Kidney (tissue), 22 donors: Measurements from ENCODE around the gene TBXT. TPM values are rescaled to one million over a fixed set of nuclear protein-coding genes. Genes with fewer than 3 reads are reported as not detected.

Experiments
- DNase-seq, 5 donors: peaks; one replicate each; pipeline ENCODE4 v3.0.0-alpha.2; 2013 to 2020
- FAIRE-seq: peaks from 2 replicates; lab custom pipeline; 2012; peaks lifted over from hg19 to GRCh38; lab: Jason Lieb, UNC
- H3K27ac ChIP-seq, 2 donors: one replicate each; pipeline ENCODE4 v1.7.0; 2013; ENCODE audit warnings: low read depth in 2 of 2, low read length in 2 of 2, inconsistent platforms in 1 of 2
- H3K27me3 ChIP-seq: one replicate; pipeline ENCODE4 v1.7.1; 2013; ENCODE audit warnings: low read length, inconsistent platforms; ENCODE audit not compliant: control insufficient read depth, insufficient read depth
- H3K36me3 ChIP-seq, 3 donors: one replicate each; pipeline versions ENCODE4 v1.7.0 to v1.7.1; 2013; ENCODE audit warnings: low read length in 3 of 3, control low read depth in 1 of 3, inconsistent platforms in 1 of 3; ENCODE audit not compliant: insufficient read depth in 3 of 3, control insufficient read depth in 2 of 3
- H3K4me1 ChIP-seq, 3 donors: one replicate each; pipeline versions ENCODE4 v1.7.0 to v1.7.1; 2013; ENCODE audit warnings: low read length in 3 of 3, inconsistent platforms in 1 of 3, low read depth in 1 of 3; ENCODE audit not compliant: control insufficient read depth in 2 of 3, insufficient read depth in 2 of 3
- H3K4me3 ChIP-seq, 3 donors: one replicate each; pipeline versions ENCODE4 v1.7.0 to v1.8.1; 2013; ENCODE audit warnings: low read length in 3 of 3, control low read depth in 1 of 3, inconsistent platforms in 1 of 3
- H3K9ac ChIP-seq, 3 donors: one replicate each; pipeline versions ENCODE4 v1.7.0 to v1.7.1; 2013; ENCODE audit warnings: low read length in 3 of 3, control low read depth in 1 of 3, inconsistent platforms in 1 of 3
- H3K9me3 ChIP-seq, 3 donors: one replicate each; pipeline versions ENCODE4 v1.7.0 to v1.7.1; 2013; ENCODE audit warnings: low read length in 3 of 3, control low read depth in 1 of 3, inconsistent platforms in 1 of 3; ENCODE audit not compliant: control insufficient read depth in 2 of 3, insufficient read depth in 1 of 3
- intact Hi-C: fragments of 100-400 bp; cut with DNase I; formaldehyde crosslinking; loops from one replicate; pipeline ENCODE4 v1.11.1; 2022
- long read RNA-seq, 10 donors: library from polyadenylated mRNA in 1 of 10; unstranded in 1 of 10; transcript quantifications; one replicate each; pipeline ENCODE4 v2.0.0 and lab custom pipeline, GENCODE V29; 2021 to 2026
- polyA plus RNA-seq: library from polyadenylated mRNA; stranded (reverse); fragments of 350-450 nt; fragmentation: Illumina TruSeq; extraction: RNeasy Lipid Tissue Mini Kit (QIAGEN cat#74804); gene quantifications from one replicate; pipeline ENCODE4 v1.2.3, GENCODE V29; 2014; ENCODE audit warnings: low read depth, low replicate concordance; ENCODE audit not compliant: insufficient read depth
- total RNA-seq: library from RNA; stranded (reverse); fragmentation: NEBNext Ultra II Directional; extraction: Animal tissue kit (Norgen Biotek cat#: 25700); gene quantifications from one replicate; pipeline ENCODE4 v1.2.1, GENCODE V29; 2021
- TF ChIP-seq, protein P1 (sequence below): IDR thresholded peaks from 3 replicates; pipeline ENCODE4 v1.5.1; 2012; ENCODE audit warnings: mild to moderate bottlenecking, moderate library complexity, borderline replicate concordance; ENCODE audit not compliant: insufficient read depth; ENCODE audit errors: extremely low read depth
- donor health status: control.
- donor health status: control.
- donor health status: control.
- donor health status: control.
- donor health status: control.
- donor health status: DM: yes; HTN: yes; CAD: no.
- donor health status: Normal renal cell carcinoma (clear cell type).

TBXT gene, protein sequence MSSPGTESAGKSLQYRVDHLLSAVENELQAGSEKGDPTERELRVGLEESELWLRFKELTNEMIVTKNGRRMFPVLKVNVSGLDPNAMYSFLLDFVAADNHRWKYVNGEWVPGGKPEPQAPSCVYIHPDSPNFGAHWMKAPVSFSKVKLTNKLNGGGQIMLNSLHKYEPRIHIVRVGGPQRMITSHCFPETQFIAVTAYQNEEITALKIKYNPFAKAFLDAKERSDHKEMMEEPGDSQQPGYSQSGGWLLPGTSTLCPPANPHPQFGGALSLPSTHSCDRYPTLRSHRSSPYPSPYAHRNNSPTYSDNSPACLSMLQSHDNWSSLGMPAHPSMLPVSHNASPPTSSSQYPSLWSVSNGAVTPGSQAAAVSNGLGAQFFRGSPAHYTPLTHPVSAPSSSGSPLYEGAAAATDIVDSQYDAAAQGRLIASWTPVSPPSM
- total RNA-seq (not detected), polyA plus RNA-seq (not detected)
- long read RNA-seq, donor 1 = 0 reads
- long read RNA-seq, donor 2 = 0 reads
- long read RNA-seq, donor 3 = 0 reads
- long read RNA-seq, donor 4 = 0 reads
- long read RNA-seq, donor 5 = 0 reads
- long read RNA-seq, donor 6 = 0 reads
- long read RNA-seq, donor 7 = 0 reads
- long read RNA-seq, donor 8 = 0 reads
- long read RNA-seq, donor 9 = 0 reads
- long read RNA-seq, donor 10 = 0 reads

GRCh38 chr6:166167801-166168615 lies at the start of gene TBXT:
Gene TBXT, minus strand, starts transcription at chr6:166167851. Its CDS starts 260 bp downstream, at chr6:166167591.
- H3K27ac ChIP-seq = no peak within 1 kb of the TSS
- TF ChIP-seq, protein P1, sequence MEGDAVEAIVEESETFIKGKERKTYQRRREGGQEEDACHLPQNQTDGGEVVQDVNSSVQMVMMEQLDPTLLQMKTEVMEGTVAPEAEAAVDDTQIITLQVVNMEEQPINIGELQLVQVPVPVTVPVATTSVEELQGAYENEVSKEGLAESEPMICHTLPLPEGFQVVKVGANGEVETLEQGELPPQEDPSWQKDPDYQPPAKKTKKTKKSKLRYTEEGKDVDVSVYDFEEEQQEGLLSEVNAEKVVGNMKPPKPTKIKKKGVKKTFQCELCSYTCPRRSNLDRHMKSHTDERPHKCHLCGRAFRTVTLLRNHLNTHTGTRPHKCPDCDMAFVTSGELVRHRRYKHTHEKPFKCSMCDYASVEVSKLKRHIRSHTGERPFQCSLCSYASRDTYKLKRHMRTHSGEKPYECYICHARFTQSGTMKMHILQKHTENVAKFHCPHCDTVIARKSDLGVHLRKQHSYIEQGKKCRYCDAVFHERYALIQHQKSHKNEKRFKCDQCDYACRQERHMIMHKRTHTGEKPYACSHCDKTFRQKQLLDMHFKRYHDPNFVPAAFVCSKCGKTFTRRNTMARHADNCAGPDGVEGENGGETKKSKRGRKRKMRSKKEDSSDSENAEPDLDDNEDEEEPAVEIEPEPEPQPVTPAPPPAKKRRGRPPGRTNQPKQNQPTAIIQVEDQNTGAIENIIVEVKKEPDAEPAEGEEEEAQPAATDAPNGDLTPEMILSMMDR = no peak
- peaks cover 0 to 3% (median 0%) of the 10 kb centered on the region in 3 donors for H3K4me1 ChIP-seq
- peak within 1 kb of the TSS in 1 of 3 donors; percentile 35 for H3K4me3 ChIP-seq
- H3K9ac ChIP-seq = no peak within 1 kb of the TSS
- H3K9me3 ChIP-seq = no peaks in the 10 kb centered on the region
- H3K36me3 ChIP-seq = no peaks in the 10 kb centered on the region
- DNase-seq = peak in 2 of 5 donors; percentile 29 to 51
- FAIRE-seq = no peak
- peaks cover 65% of the 10 kb centered on the region for H3K27me3 ChIP-seq
- intact Hi-C loops = no loop called here

DNA sequence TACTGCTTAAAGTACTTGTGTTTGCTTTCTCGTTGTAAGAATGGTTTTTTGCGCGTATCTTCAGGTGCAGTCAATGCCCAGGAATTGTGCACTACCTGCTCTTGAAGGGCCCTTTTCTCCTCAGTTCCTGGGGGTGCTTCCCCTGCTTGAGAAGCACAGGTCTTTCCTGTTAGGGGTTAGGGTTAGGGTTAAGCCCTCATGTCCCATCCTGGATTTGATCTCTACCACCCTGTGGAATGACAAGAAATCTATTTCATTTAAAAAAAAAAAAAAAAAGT lies 39.6 kb upstream of the TBXT start:
- H3K27ac ChIP-seq = no peak overlapping the region
- intact Hi-C loops = no loop called here
- no peak for FAIRE-seq
- no peaks in the 10 kb centered on the region for H3K4me1 ChIP-seq
- H3K27me3 ChIP-seq = no peaks in the 10 kb centered on the region
- H3K9me3 ChIP-seq = peaks cover 0 to 2% (median 0%) of the 10 kb centered on the region in 3 donors
- no peaks in the 10 kb centered on the region for H3K36me3 ChIP-seq
- DNase-seq = no peak
- TF ChIP-seq, protein P1 = no peak
- no peak overlapping the region for H3K4me3 ChIP-seq
- H3K9ac ChIP-seq = no peak overlapping the region

DNA sequence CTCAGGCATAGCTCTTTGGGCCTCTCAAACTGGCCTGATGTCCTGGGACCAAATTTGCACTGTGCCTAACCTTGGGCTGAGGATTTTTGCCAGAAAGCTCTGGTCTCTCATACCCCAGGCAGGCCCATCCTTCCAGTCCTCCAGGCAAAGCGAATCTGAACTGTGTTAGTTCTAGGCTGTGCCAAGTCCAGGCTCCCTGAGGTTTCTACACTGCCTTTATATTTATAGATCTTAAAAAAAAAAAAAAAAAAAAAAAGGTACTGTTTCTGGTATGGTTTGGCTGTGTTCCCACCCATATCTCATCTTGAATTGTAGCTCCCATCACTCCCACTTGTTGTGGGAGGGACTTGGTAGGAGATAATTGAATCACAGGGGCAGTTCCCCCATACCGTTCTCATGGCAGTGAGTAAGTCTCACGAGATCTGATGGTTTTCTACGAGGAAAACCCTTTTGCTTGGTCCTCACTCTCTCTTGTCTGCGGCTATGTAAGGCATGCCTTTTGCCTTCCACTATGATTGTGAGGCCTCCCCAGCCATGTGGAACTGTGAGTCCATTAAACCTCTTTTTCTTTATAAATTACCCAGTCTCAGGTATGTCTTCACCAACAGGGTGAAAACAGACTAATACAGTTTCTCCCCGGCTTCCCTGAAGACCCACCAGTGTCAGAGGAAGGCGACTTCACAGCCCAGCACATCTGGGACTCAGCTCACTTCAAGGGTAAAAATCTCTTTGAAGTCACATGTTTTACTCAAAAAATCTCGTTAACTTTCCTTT lies 39.0 kb upstream of the TBXT start:
- Histone ChIP-seq H3K4me1 (no peaks in the 10 kb centered on the region), H3K27me3 (no peaks in the 10 kb centered on the region), H3K9ac (no peak overlapping the region), H3K4me3 (no peak overlapping the region), H3K27ac (no peak overlapping the region), H3K36me3 (no peaks in the 10 kb centered on the region), H3K9me3 (peaks cover 0 to 2% (median 0%) of the 10 kb centered on the region in 3 donors)
- intact Hi-C loops = no loop called here
- no peak for FAIRE-seq
- DNase-seq = no peak
- TF ChIP-seq, protein P1 = no peak
